Testis (tissue), 2 donors: ENCODE data around the gene GCKR.

ENCODE experiments used
- CTCF ChIP-seq, 3 experiments: fragments of 450-650 bp in 2 of 3; fragments of 200-600 bp in 1 of 3; sonication (generic) in 1 of 3; IDR thresholded peaks; one replicate each; pipeline ENCODE4 v1.5.1; 2016 to 2019; ENCODE audit warnings: antibody characterized with exemption in 3 of 3, mild to moderate bottlenecking in 2 of 3, moderate library complexity in 1 of 3
- POLR2A ChIP-seq: fragments of 450-650 bp; IDR thresholded peaks from one replicate; pipeline ENCODE4 v1.6.1; 2017; ENCODE audit warnings: antibody characterized with exemption, mild to moderate bottlenecking, moderate library complexity

- no peak for TF ChIP-seq POLR2A
- no peak for TF ChIP-seq CTCF (IDR thresholded peaks at IDR 0.05)
Measured at GRCh38 chr2:27448381-27448780, 48.3 kb upstream of the GCKR start.
